ENCODE results near the gene C12orf50.
"Not testable (repeated sequence)": the region's sequence is repeated elsewhere in the genome, so short reads cannot be mapped to it uniquely, and the experiment has no call there.

C12orf50 gene

DNA sequence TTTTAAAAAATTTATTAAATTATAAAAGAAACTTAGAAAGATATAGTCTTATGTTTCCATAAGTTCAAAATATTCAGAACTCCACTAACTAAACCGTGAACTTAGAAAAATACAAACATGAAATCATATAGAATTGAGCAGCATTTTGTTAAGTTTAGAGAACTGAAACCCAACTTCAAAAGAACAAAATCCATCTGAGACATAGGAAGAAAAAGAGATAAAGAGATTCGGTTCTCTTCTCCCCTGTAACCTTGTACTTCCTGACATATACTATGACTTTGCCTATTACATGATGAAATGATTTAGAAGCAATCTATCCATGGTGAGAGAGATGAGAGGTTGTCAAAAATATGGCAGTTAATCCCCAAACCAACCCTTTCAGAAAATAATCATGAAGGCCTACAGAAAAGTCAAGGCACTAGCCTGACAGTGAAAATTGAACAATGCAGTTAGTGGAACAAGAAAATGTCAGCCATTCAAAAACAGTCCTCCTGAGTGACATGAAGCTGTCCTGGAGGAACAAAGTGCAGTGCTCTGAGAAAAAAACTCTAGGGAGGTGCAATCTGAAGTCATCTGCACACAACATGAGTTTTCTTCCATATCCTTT, 44.0 kb downstream of the C12orf50 start:
- no peak for DNase-seq (ENCODE audit: low read depth)

- no peak for DNase-seq (ENCODE audit: low read depth)
Measured at GRCh38 chr12:87982208-87982607, 47.0 kb downstream of the C12orf50 start.

GRCh38 chr12:87981495-87981894, 47.7 kb downstream of the C12orf50 start:
- DNase-seq (ENCODE audit: low read depth) = no peak

DNA sequence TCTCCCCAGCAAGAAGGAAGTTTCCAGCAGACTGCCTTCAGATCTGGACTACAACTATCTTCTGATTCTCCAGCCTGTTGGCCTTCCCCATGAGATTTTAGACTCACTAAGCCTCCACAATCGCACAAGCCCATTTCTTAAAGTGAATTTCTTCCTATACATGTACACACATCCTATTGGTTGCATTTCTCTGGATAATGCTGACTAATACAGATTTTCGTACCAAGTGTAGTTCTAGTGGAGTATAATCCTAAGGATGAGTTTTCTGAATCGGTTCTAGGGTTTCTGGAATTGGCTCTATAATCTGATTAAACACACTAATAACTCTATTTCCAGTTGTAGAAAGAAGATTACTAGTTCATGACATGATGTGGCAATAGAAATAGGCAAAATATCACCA, 53.3 kb downstream of the C12orf50 start:
- no peak for DNase-seq (ENCODE audit: low read depth)

- no peak for DNase-seq (ENCODE audit: low read depth)
Measured at GRCh38 chr12:87967871-87968270, 61.3 kb downstream of the C12orf50 start.

GRCh38 chr12:87960566-87960965, 68.6 kb downstream of the C12orf50 start:
- DNase-seq (ENCODE audit: low read depth) = no peak

DNA sequence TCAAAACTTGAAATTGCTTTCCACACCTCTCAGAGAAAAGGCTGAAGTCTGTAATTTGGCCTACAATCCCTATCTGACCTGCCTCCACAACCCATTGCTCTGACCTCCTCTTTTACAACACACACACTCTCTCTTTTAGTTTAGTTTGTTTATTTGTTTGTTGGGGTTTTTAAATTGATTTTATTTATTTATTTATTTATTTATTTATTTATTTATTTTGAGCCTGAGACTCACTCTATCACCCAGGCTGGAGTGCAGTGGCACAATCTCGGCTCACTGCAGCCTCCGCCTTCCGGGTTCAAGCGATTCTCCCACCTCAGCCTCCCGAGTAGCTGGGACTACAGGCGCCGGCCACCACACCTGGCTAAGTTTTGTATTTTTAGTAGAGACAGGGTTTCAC, 75.2 kb downstream of the C12orf50 start:
- not testable (repeated sequence) for DNase-seq (ENCODE audit: low read depth)

DNA sequence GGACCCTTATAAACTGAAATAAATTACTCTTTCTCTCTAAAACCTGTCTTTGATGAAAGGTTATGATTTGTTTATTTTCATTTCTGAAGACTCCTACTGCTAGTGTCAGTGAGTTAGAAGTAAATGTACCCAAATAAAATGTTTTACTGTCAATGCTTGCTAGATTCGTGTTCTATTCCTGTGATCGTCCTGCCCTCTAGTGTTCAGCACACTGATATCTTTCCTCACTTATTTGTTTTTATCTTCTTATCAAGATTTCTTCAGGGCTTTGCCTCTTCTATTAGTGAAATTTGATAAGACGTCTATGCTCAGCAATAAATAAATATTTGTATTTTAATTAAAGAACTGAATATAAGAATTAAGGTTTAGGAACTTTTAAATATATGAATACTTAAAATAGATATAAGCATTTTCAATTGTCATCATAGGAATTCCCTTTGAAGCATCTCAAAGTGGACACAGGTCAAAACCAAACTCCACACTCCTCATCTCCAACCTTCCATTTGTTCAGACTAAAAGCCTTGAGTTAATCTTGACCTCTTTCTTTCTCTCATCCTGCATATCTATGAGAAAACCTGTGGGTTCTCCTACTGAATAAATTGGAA, 75.8 kb downstream of the C12orf50 start:
- DNase-seq (ENCODE audit: low read depth) = no peak

DNA sequence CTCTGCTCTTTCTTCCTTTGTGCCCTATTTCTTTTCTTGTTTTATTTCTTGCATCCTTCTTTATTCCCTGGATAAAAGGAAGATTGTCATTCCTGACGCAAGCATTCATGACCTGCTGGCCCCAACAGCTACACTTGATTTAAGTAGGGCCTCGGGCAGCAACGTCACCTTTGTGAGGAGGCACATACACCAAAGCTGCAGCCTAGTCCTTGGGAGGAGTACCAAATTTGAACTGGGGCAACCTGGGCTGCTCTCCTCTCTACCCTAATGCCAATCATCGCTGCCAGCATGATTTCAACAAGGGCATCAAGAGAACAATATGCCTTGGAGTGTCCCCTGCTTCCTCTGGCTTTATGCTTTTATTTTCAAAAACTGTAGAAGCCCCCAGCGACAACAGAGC, 76.4 kb downstream of the C12orf50 start:
- DNase-seq (ENCODE audit: low read depth) = no peak

- no peak for DNase-seq (ENCODE audit: low read depth)
Measured at GRCh38 chr12:87952223-87952622, 77.0 kb downstream of the C12orf50 start.

- DNase-seq (ENCODE audit: low read depth) = no peak
Measured at GRCh38 chr12:87943762-87944161, 85.4 kb downstream of the C12orf50 start.

- DNase-seq (ENCODE audit: low read depth) = no peak
Measured at GRCh38 chr12:87943023-87943422, 86.2 kb downstream of the C12orf50 start.

DNA sequence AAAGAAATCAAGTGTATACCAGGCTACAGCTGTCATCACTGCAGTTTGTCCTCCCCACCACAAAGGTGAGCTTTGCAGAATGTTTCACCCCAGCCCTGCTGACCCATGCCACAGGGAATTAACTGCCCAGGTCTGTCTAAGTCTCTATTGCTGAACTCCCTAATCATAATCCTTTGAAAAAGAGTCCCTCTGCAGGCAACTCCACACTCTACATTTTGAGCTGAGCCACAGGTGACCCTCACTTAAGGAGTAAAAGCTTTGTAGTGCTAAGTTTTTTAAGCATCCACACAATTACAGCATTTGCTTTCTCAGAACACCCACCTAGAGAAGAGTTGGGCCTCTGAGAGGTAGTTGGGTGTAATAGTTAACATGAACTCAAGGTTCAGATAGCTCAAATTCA, 90.0 kb downstream of the C12orf50 start:
- DNase-seq (ENCODE audit: low read depth) = no peak

DNA sequence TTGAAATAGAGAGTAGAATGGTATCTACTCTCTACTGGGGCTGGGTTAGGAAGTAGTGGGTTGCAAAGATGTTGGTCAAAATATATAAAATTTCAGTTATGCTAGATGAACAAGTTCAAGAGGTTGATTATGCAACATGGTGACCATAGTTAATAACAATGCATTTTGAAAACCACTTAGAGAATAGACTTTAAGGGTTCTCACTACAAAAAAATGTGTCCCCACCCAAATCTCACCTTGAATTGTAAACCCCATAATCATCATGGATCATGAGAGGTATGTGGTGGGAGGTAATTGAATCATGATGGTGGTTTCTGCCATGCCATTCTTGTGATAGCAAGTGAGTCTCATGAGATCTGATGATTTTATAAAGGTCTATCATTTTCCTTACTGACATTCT, 94.0 kb downstream of the C12orf50 start:
- DNase-seq (ENCODE audit: low read depth) = no peak

DNA sequence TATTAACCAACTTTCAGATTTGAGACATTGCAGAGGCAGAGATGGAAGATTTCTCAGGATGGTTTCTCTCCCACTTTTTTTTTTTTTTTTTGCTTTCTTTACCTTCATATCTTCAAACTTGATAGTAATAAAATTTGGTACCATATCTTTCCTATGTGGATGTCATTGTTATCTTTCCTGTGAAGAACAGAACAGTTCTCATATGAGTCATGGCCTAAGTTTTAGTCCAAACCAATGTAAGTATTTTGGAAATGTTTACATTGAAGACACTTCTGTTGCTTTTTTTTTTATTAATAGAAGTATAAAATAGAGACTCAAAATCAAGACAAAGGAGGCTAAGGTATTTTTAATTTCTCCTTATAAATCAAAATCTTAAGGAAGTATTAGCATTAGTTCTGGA, 95.2 kb downstream of the C12orf50 start:
- no peak for DNase-seq (ENCODE audit: low read depth)

- DNase-seq (ENCODE audit: low read depth) = no peak
Measured at GRCh38 chr12:87931812-87932211, 97.4 kb downstream of the C12orf50 start.

GRCh38 chr12:87930627-87931026, 98.6 kb downstream of the C12orf50 start:
- DNase-seq (ENCODE audit: low read depth) = no peak

Data from stimulated activated CD8-positive, alpha-beta memory T cell treated with anti-CD3 and anti-CD28 coated beads, Interleukin-12 subunit alpha, Interleukin-12 subunit beta, amount 100 ng/mL, for 1 hour (primary cell).